Endothelial cell of umbilical vein (primary cell): ENCODE results near the gene CEP192. TPM values are rescaled to one million over a fixed set of nuclear protein-coding genes. Genes with fewer than 3 reads are reported as not detected.

Experiments
- BruUV-seq: library from RNA; stranded (reverse); fragments of 400-500 nt; replicated peaks from 2 replicates; lab custom pipeline; 2021; lab: Mats Ljungman, UMichigan
- CTCF ChIA-PET: fragments of 300-600, 350-600 bp; sonication (Branson Sonifier 250); formaldehyde crosslinking; loops from one replicate; lab custom pipeline; 2021; ENCODE audit warnings: antibody characterized with exemption, inconsistent platforms; lab: Charles Lee
- POLR2A ChIA-PET: fragments of 300-600, 350-600 bp; sonication (Branson Sonifier 250); formaldehyde crosslinking; loops from one replicate; lab custom pipeline; 2021; ENCODE audit warnings: antibody characterized with exemption, inconsistent platforms; lab: Charles Lee
- DNase-seq: peaks from one replicate; pipeline ENCODE4 v3.0.0-alpha.2; 2011; ENCODE audit warnings: low read depth, low spot score
- FAIRE-seq: peaks from 2 replicates; lab custom pipeline; 2011; peaks lifted over from hg19 to GRCh38; lab: Jason Lieb, UNC
- H2AFZ ChIP-seq: 2 replicates; pipeline ENCODE4 v1.6.0; 2012; ENCODE audit warnings: low read depth, low read length, control low read depth, inconsistent platforms
- H3K27ac ChIP-seq: 2 replicates; pipeline ENCODE4 v1.5.1; 2011; ENCODE audit warnings: low read depth, mild to moderate bottlenecking, control low read depth, low read length, moderate library complexity; ENCODE audit not compliant: insufficient read depth
- H3K27me3 ChIP-seq, 2 experiments: 2 replicates each; pipeline versions ENCODE4 v1.6.0 to v1.6.1; 2011; ENCODE audit warnings: low read length in 2 of 2, mixed read lengths in 1 of 2; ENCODE audit not compliant: control insufficient read depth in 2 of 2, insufficient read depth in 2 of 2
- H3K36me3 ChIP-seq, 2 experiments: 2 replicates in 1 of 2; 3 replicates in 1 of 2; pipeline ENCODE4 v1.5.1; 2011; ENCODE audit warnings: low read length in 2 of 2, mild to moderate bottlenecking in 1 of 2, moderate library complexity in 1 of 2; ENCODE audit not compliant: control insufficient read depth in 2 of 2, insufficient read depth in 2 of 2; ENCODE audit errors: extremely low read depth in 1 of 2
- H3K4me1 ChIP-seq: 3 replicates; pipeline ENCODE4 v1.5.1; 2011; ENCODE audit warnings: mild to moderate bottlenecking, low read length; ENCODE audit not compliant: control insufficient read depth, insufficient read depth; ENCODE audit errors: extremely low read depth
- H3K4me2 ChIP-seq: 2 replicates; pipeline ENCODE4 v1.6.1; 2011; ENCODE audit warnings: low read length, control low read depth, mixed read lengths; ENCODE audit not compliant: insufficient read depth
- H3K4me3 ChIP-seq, 3 experiments: fragments of 200-600 bp in 1 of 3; sonication (generic), shearing (Covaris generic) in 1 of 3; replicated peaks in 1 of 3; 2 replicates each; pipeline ENCODE4 v1.5.1; 2011 to 2016; ENCODE audit warnings: control low read depth in 3 of 3, low read length in 3 of 3, mild to moderate bottlenecking in 2 of 3, inconsistent platforms in 1 of 3, low read depth in 1 of 3, moderate library complexity in 1 of 3; ENCODE audit not compliant: insufficient read depth in 1 of 3
- H3K79me2 ChIP-seq: 2 replicates; pipeline ENCODE4 v1.6.0; 2012; ENCODE audit warnings: low read length, inconsistent platforms; ENCODE audit not compliant: control insufficient read depth, insufficient read depth
- H3K9ac ChIP-seq: replicated peaks from 2 replicates; pipeline ENCODE3; 2011; ENCODE audit warnings: low read length, control low read depth; ENCODE audit not compliant: insufficient read depth; ENCODE audit errors: extremely low read depth
- H3K9me1 ChIP-seq: replicated peaks from 3 replicates; pipeline ENCODE4 v1.6.0; 2011; ENCODE audit warnings: mild to moderate bottlenecking, low read length; ENCODE audit not compliant: control insufficient read depth, insufficient read depth; ENCODE audit errors: extremely low read depth
- H3K9me3 ChIP-seq: replicated peaks from 2 replicates; pipeline ENCODE4 v1.5.1; 2012; ENCODE audit warnings: low read length, inconsistent platforms; ENCODE audit not compliant: control insufficient read depth, insufficient read depth
- H4K20me1 ChIP-seq: replicated peaks from 2 replicates; pipeline ENCODE3; 2011; ENCODE audit warnings: mild to moderate bottlenecking, low read length; ENCODE audit not compliant: control insufficient read depth, insufficient read depth; ENCODE audit errors: extremely low read depth
- CTCF ChIP-seq, 2 donors: IDR thresholded peaks; 1 replicate in 1 of 2; 2 replicates in 1 of 2; pipeline ENCODE4 v1.5.1; 2011; ENCODE audit warnings: low read length in 2 of 2, mild to moderate bottlenecking in 2 of 2, moderate library complexity in 2 of 2, control low read depth in 1 of 2, inconsistent platforms in 1 of 2, low read depth in 1 of 2; ENCODE audit not compliant: insufficient read depth in 1 of 2; ENCODE audit errors: extremely low read depth in 1 of 2
- EZH2 ChIP-seq: IDR thresholded peaks from 2 replicates; pipeline ENCODE4 v1.6.1; 2012; ENCODE audit warnings: borderline replicate concordance, low read depth, mild to moderate bottlenecking, moderate library complexity, low read length, inconsistent platforms; ENCODE audit not compliant: severe bottlenecking
- FOS ChIP-seq: IDR thresholded peaks from 2 replicates; pipeline ENCODE4 v1.6.1; 2011; ENCODE audit warnings: mild to moderate bottlenecking, low read length, moderate library complexity, borderline replicate concordance; ENCODE audit not compliant: insufficient read depth
- GATA2 ChIP-seq: IDR thresholded peaks from 2 replicates; pipeline ENCODE4 v1.7.0; 2011; ENCODE audit warnings: low read depth, mild to moderate bottlenecking, moderate library complexity, mixed read lengths, low read length; ENCODE audit not compliant: insufficient read length, insufficient read depth
- JUN ChIP-seq: IDR thresholded peaks from 2 replicates; pipeline ENCODE4 v1.6.1; 2011; ENCODE audit warnings: borderline replicate concordance, low read depth; ENCODE audit not compliant: insufficient read length, insufficient read depth
- MAX ChIP-seq: IDR thresholded peaks from 2 replicates; pipeline ENCODE4 v1.6.1; 2011; ENCODE audit not compliant: insufficient read depth, insufficient read length
- MYC ChIP-seq: IDR thresholded peaks from one replicate; pipeline ENCODE4 v1.6.1; 2011; ENCODE audit warnings: mild to moderate bottlenecking, low read depth, low read length
- POLR2A ChIP-seq: IDR thresholded peaks from 2 replicates; pipeline ENCODE4 v1.6.1; 2012; ENCODE audit warnings: low read depth, mild to moderate bottlenecking, control low read depth, low read length
- POLR2AphosphoS5 ChIP-seq: IDR thresholded peaks from 2 replicates; pipeline ENCODE4 v1.6.1; 2012; ENCODE audit warnings: low read depth, mild to moderate bottlenecking, control low read depth, low read length, moderate library complexity; ENCODE audit not compliant: insufficient read depth
- dilution Hi-C: fragments of 300-500 bp; cut with MboI; formaldehyde crosslinking; loops from one replicate; pipeline ENCODE4 v1.15.0; 2019; ENCODE audit warnings: low sequenced_read_pairs; ENCODE audit not compliant: extremely low pct_ligation_motif_present
- intact Hi-C: fragments of 100-400 bp; cut with micrococcal nuclease; formaldehyde crosslinking; loops from one replicate; pipeline ENCODE4 v1.10.0; 2022
- polyA plus RNA-seq, 4 experiments: library from polyadenylated mRNA; depleted of rRNA in 3 of 4; stranded (reverse) in 3 of 4; unstranded in 1 of 4; fragments of >200 nt; gene quantifications; 2 replicates each; pipeline versions ENCODE4 v1.2.1 to v1.2.3, GENCODE V29; 2011 to 2012; ENCODE audit warnings: missing spikeins in 1 of 4
- total RNA-seq: library from RNA; stranded (reverse); gene quantifications from 2 replicates; pipeline ENCODE4 v1.2.3, GENCODE V29; 2021

Gene CEP192
- total and polyA plus RNA-seq, 2 donors (not counting 3 experiments of a cell fraction or from before 2014, with no cell fraction given) = 14.5 to 22.9 TPM

- BruUV-seq = no TSS peak
- peak; percentile 22 for DNase-seq
Measured at GRCh38 chr18:13136904-13137669, 145.9 kb downstream of the CEP192 start.

DNA sequence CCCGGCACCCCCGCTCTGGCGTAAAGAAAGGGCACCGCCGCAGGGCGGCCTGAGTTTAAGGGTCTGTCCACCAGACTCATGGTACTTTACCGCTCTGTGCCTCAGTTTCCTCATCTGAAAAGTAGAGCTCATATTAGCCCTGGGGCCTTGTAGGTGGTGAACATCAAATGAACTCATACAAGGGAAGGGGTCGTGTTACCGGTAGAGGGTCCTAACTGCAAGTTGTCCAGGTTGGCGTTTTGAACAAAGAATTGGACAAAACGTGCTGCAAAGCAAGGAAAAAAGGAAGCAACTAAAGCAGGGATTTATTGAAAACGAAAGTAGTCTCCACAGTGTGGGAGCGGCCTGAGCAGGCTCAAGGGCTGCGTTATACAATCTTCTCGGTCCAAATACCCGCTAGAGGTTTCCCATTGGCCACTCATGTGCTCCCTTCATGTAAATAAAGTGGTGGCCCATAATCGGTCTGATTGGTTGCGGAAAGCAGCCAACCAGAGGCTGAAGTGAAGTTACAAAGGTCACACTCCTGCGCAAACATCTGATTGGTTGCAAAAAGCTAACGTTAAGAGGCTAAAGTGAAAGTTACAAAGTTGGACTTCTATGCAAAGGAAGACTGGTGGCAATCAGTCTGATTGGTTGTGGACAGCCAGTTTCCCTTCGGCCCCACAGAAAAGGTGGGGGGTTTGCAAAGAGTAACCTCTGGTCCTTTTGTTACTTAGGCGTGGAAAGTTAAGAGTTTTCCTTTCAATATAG lies 146.7 kb downstream of the CEP192 start:
- DNase-seq = peak; percentile 44
- peak overlapping the region; percentile 78 for H3K4me2 ChIP-seq
- H3K4me1 ChIP-seq = peaks cover 12% of the 10 kb centered on the region
- H2AFZ ChIP-seq = peak overlapping the region; percentile 54
- dilution Hi-C loops = no loop called here
- peaks cover 8 to 25% of the 10 kb centered on the region in 2 experiments for H3K27me3 ChIP-seq
- H3K27ac ChIP-seq = no peak overlapping the region
- CTCF ChIA-PET = interaction anchor here (1.4 kb wide), 1 partner anchor 22 kb away, joined by 4 read pairs; no protein-coding TSS in a partner anchor
- no peaks in the 10 kb centered on the region for H3K9me3 ChIP-seq
- FAIRE-seq = no peak
- H3K36me3 ChIP-seq = no peaks in the 10 kb centered on the region
- POLR2A ChIA-PET = no interaction called here
- H3K9me1 ChIP-seq = no peaks in the 10 kb centered on the region
- BruUV-seq = no TSS peak
- no peaks in the 10 kb centered on the region for H3K79me2 ChIP-seq
- H3K9ac ChIP-seq = no peak overlapping the region
- no peaks in the 10 kb centered on the region for H4K20me1 ChIP-seq
- intact Hi-C loops = no loop called here
- TF ChIP-seq FOS (no peak), POLR2A (no peak), POLR2AphosphoS5 (no peak), MYC (no peak), EZH2 (no peak), GATA2 (no peak), JUN (no peak), MAX (no peak), CTCF (IDR thresholded peaks at IDR 0.05; ENCODE audit: extremely low read depth in 1 of 2, insufficient read depth in 1 of 2, low read depth in 1 of 2, low read length in 2 of 2) (no peak)
- H3K4me3 ChIP-seq = peak overlapping the region in 2 of 3 experiments; percentile 50 to 56

More at GRCh38 chr18:13136904-13137669, 145.9 kb downstream of the CEP192 start:
- CTCF ChIA-PET = interaction anchor here (1.4 kb wide), 1 partner anchor 23 kb away, joined by 4 read pairs; no protein-coding TSS in a partner anchor
- Histone ChIP-seq H3K9me3 (no peaks in the 10 kb centered on the region), H3K79me2 (no peaks in the 10 kb centered on the region), H3K9me1 (no peaks in the 10 kb centered on the region), H3K9ac (peak overlapping the region; percentile 9), H3K4me3 (peak overlapping the region; percentile 35 to 56 (median 50)), H3K4me2 (peak overlapping the region; percentile 78), H3K4me1 (peaks cover 12% of the 10 kb centered on the region), H4K20me1 (no peaks in the 10 kb centered on the region), H3K36me3 (no peaks in the 10 kb centered on the region), H3K27ac (no peak overlapping the region), H2AFZ (peak overlapping the region; percentile 54), H3K27me3 (peaks cover 8 to 25% of the 10 kb centered on the region in 2 experiments)
- POLR2A ChIA-PET = no interaction called here
- dilution Hi-C loops = no loop called here
- TF ChIP-seq MYC (no peak), JUN (no peak), EZH2 (peak; percentile 89)
- intact Hi-C loops = no loop called here
- FAIRE-seq = no peak
